ENCODE results near the gene G6PD.

- no peak for TF ChIP-seq CTCF (IDR thresholded peaks at IDR 0.05; ENCODE audit: control extremely low read depth in 1 of 3, insufficient read depth in 1 of 3, low read depth in 1 of 3, low read length in 3 of 3)
- no peak for TF ChIP-seq POLR2A (IDR thresholded peaks at IDR 0.05; ENCODE audit: control extremely low read depth in 1 of 2, low read depth in 2 of 2, low read length in 2 of 2)
- no peak for TF ChIP-seq RAD21 (IDR thresholded peaks at IDR 0.05 in 1 of 2, conservative IDR thresholded peaks at IDR 0.05 in 1 of 2; ENCODE audit: low read depth in 2 of 2, low read length in 2 of 2)
- TF ChIP-seq MAFK (IDR thresholded peaks at IDR 0.05; ENCODE audit: low read depth, low read length), result no peak
- no peak for TF ChIP-seq KDM1A (IDR thresholded peaks at IDR 0.05; ENCODE audit: borderline replicate concordance, low read length)
- TF ChIP-seq RXRA (IDR thresholded peaks at IDR 0.05; ENCODE audit: insufficient read depth, low read depth, low read length), result no peak
- no peak for TF ChIP-seq EP300 (IDR thresholded peaks at IDR 0.05; ENCODE audit: borderline replicate concordance in 1 of 2, low read depth in 2 of 2, low read length in 2 of 2)
- TF ChIP-seq CEBPB (IDR thresholded peaks at IDR 0.05; ENCODE audit: low read depth, low read length), result no peak
- TF ChIP-seq RBBP5 (IDR thresholded peaks at IDR 0.05; ENCODE audit: borderline replicate concordance, low read depth, low read length), result no peak
These were observed 57.5 kb downstream of the G6PD start for GRCh38 chrX:154489182-154489581.

All from H1 (cell line).